GM18858 (cell line): ENCODE data around the gene TOMM20.

Source experiments
- ATAC-seq: cut with Tn5 transposase; IDR thresholded peaks from one replicate; pipeline ENCODE4 v1.9.1; 2021; ENCODE audit not compliant: unreplicated experiment

Gene TOMM20

DNA sequence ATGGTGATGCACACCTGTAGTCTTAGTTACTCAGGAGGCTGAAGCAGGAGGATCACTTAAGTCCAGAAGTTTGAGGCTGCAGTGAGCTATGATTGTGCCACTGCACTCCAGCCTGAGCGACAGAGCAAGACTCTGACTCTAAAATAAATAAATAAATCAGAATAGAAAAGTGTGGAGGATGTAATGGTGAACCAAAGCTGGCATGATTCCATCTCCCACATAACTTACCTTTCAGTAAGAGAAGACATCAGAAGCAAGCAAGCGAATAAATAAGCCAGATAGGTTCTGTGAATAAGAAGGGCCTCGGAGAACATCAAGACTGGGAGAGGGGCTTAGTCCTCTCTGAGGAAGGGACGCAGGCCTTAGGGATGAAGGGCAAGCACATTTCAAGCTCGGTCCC, 59.5 kb downstream of the TOMM20 start:
- no peak for ATAC-seq

DNA sequence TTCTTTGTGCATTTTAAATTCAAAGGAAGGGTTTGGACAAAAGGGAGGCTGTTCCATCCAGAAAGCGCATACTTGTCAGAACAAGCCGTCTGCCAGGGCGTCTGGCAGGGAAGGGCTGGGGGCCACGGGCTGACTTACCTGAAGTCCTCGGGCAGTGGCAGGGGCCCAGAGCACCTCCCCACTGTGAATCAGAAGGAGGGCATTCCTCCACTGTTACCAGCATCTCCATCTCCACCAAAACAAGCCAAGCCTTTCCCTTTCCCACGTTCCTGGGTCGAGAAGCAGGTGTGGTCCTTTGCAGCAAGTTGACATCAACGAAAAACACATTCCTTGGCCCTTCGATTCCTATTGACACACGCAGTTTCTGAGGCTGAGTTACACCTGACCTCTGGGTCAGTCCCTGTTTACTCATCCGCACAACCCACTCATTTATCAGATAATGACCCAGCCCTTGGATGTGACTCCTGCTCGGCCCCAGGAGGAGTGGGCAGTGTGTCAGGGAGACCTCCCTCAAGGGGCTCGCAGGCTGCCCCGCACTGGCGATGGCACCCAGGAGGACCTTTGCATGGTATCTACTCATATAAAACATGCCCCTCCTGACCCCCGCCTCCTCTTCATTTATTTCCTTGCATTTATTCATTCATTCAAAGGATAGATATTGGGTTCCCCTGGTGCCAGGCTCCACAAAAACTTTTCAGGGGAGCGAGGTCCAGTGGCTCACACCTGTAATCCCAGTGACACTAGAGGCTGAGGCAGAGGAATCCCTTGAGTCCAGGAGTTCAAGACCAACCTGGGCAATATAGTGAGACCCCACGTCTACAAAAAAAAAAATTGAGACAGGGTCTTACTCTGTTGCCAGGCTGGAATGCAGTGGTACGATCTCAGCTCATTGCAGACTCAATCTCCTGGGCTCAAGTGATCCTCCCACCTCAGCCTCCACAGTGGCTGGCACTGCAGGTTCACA, 60.2 kb downstream of the TOMM20 start:
- ATAC-seq = no peak

- ATAC-seq = no peak
These were observed 61.1 kb downstream of the TOMM20 start for GRCh38 chr1:235067396-235068157.

- ATAC-seq = no peak
These were observed 65.4 kb downstream of the TOMM20 start for GRCh38 chr1:235063068-235063765.

GRCh38 chr1:235060607-235061470, 67.8 kb downstream of the TOMM20 start:
- no peak for ATAC-seq
